Measurements from ENCODE around the gene NHSL2. TPM values are rescaled to one million over a fixed set of nuclear protein-coding genes. Genes with fewer than 3 reads are reported as not detected.
"Not testable (repeated sequence)": the region's sequence is repeated elsewhere in the genome, so short reads cannot be mapped to it uniquely, and the experiment has no call there.

The NHSL2 gene
- total and polyA plus RNA-seq, 8 donors, result under 0.01 to 6.4 (median 1.7) TPM

GRCh38 chrX:72158773-72159172 lies 248.1 kb downstream of the NHSL2 start:
- intact Hi-C loops (cut with DNase I; ENCODE audit: low total_unique reads), result no loop called here
- Histone ChIP-seq H3K27me3 (no peaks in the 10 kb centered on the region), H3K9me3 (peaks cover 0 to 10% (median 4%) of the 10 kb centered on the region in 4 donors), H3K36me3 (no peaks in the 10 kb centered on the region), H3K4me1 (no peaks in the 10 kb centered on the region), H3K4me3 (no peak overlapping the region), H3K27ac (no peak overlapping the region)
- no peak for DNase-seq
- no peak for TF ChIP-seq POLR2A (IDR thresholded peaks at IDR 0.05)
- 84 to 94% (median 92%) methylated on average over 3 of the region's 3 CpGs for WGBS, 5 donors

- no peaks in the 10 kb centered on the region for H3K4me1 ChIP-seq
- no peak overlapping the region for H3K27ac ChIP-seq
- H3K27me3 ChIP-seq, result no peaks in the 10 kb centered on the region
- H3K4me3 ChIP-seq, result no peak overlapping the region
- intact Hi-C loops (cut with DNase I; ENCODE audit: low total_unique reads), result no loop called here
- WGBS, 5 donors, result 79 to 84% (median 83%) methylated on average over 10 of the region's 10 CpGs
- H3K9me3 ChIP-seq, result peaks cover 0 to 10% (median 4%) of the 10 kb centered on the region in 4 donors
- TF ChIP-seq POLR2AphosphoS5 (IDR thresholded peaks at IDR 0.05) (no peak), CTCF (IDR thresholded peaks at IDR 0.05) (no peak), EP300 (IDR thresholded peaks at IDR 0.05) (no peak), POLR2A (IDR thresholded peaks at IDR 0.05) (no peak)
- H3K36me3 ChIP-seq, result no peaks in the 10 kb centered on the region
- DNase-seq, result no peak
These were observed 249.1 kb downstream of the NHSL2 start for GRCh38 chrX:72159769-72160168.

GRCh38 chrX:72165551-72165950 lies 254.9 kb downstream of the NHSL2 start:
- TF ChIP-seq CTCF (IDR thresholded peaks at IDR 0.05) (no peak), POLR2AphosphoS5 (IDR thresholded peaks at IDR 0.05) (no peak), EP300 (IDR thresholded peaks at IDR 0.05) (no peak), POLR2A (IDR thresholded peaks at IDR 0.05) (no peak)
- Histone ChIP-seq H3K9me3 (no peaks in the 10 kb centered on the region), H3K4me1 (peaks cover 0 to 4% (median 0%) of the 10 kb centered on the region in 4 donors), H3K36me3 (no peaks in the 10 kb centered on the region), H3K27ac (no peak overlapping the region), H3K4me3 (no peak overlapping the region), H3K27me3 (peaks cover 0 to 8% (median 0%) of the 10 kb centered on the region in 3 donors)
- intact Hi-C loops (cut with DNase I; ENCODE audit: low total_unique reads), result no loop called here
- DNase-seq, result no peak
- WGBS, 5 donors, result 65 to 82% (median 75%) methylated on average over 4 of the region's 4 CpGs

- intact Hi-C loops (cut with DNase I; ENCODE audit: low total_unique reads), result no loop called here
- H3K27ac ChIP-seq, result no peak overlapping the region
- H3K9me3 ChIP-seq, result no peaks in the 10 kb centered on the region
- peaks cover 0 to 4% (median 0%) of the 10 kb centered on the region in 4 donors for H3K4me1 ChIP-seq
- DNase-seq, result no peak
- TF ChIP-seq POLR2AphosphoS5 (IDR thresholded peaks at IDR 0.05) (no peak), CTCF (IDR thresholded peaks at IDR 0.05) (no peak), EP300 (IDR thresholded peaks at IDR 0.05) (no peak), POLR2A (IDR thresholded peaks at IDR 0.05) (no peak)
- 49 to 71% (median 63%) methylated on average over 5 to 6 of the region's 6 CpGs for WGBS, 5 donors
- peaks cover 0 to 10% (median 0%) of the 10 kb centered on the region in 3 donors for H3K27me3 ChIP-seq
- H3K4me3 ChIP-seq, result peak overlapping the region in 1 of 4 donors; percentile 23
- H3K36me3 ChIP-seq, result no peaks in the 10 kb centered on the region
These were observed 258.5 kb downstream of the NHSL2 start for GRCh38 chrX:72169008-72169728.

GRCh38 chrX:72176289-72176688 lies 265.6 kb downstream of the NHSL2 start:
- H3K4me3 ChIP-seq; H3K36me3 ChIP-seq; intact Hi-C loops (cut with DNase I; ENCODE audit: low total_unique reads); H3K4me1 ChIP-seq; DNase-seq; H3K27ac ChIP-seq; H3K9me3 ChIP-seq; H3K27me3 ChIP-seq: not testable (repeated sequence)
- 83 to 100% (median 93%) methylated on average over 1 to 5 of the region's 5 CpGs for WGBS, 5 donors
